ENCODE measurements around the gene ZCCHC18.
A peak's percentile ranks its signal among the peaks of the same experiment; 100 is the strongest.

Gene ZCCHC18

DNA sequence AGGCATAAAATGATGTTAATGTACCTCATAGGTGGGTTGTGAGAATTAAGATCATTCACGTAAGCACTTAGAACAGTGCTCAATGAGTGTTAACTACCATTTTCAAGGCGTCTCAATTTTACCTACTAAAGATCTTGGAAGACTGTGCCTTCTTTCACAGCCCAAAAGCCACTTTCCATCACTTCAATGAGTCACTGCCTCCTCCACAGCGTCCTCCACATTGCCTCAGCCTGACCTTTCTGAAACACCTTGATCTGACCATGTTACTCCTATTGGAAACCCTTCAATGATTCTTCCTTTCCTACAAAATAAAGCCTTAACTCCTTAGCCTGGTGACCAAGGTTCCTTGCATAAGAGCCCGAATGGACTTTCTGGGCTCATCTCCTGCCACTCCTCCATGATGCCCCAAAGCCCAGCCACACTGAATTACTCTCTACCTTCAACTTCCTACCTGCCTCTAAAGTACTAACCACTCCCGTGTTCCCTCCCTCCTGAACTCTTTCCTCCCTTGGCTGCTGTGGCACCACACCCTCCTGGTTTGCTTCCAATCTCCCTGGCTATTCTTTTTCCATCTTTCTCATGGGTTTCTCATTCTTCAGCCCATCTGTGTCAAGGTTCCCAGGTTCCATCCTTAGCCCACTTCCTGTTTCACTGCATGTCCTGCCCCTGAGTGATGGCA, 22.4 kb downstream of the ZCCHC18 start:
- DNase-seq: no peak

DNA sequence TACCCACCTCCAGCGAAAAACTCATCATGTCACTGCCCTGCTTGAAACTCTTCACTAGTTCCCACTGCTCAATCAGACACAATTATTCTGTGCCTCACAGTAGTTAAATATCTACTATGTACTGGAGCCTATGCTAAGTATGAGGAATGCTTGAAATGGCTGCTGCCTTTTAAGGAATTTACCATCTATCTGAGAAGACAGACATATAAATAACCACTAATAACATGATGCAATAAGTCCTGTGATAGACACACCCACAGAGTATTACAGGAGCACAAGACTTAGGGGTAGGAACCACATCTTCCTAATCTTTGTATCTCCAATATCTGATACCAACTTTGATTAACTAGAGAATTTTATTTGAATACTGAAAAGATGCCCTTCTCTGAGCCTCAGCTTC, 23.4 kb downstream of the ZCCHC18 start:
- DNase-seq: no peak

DNA sequence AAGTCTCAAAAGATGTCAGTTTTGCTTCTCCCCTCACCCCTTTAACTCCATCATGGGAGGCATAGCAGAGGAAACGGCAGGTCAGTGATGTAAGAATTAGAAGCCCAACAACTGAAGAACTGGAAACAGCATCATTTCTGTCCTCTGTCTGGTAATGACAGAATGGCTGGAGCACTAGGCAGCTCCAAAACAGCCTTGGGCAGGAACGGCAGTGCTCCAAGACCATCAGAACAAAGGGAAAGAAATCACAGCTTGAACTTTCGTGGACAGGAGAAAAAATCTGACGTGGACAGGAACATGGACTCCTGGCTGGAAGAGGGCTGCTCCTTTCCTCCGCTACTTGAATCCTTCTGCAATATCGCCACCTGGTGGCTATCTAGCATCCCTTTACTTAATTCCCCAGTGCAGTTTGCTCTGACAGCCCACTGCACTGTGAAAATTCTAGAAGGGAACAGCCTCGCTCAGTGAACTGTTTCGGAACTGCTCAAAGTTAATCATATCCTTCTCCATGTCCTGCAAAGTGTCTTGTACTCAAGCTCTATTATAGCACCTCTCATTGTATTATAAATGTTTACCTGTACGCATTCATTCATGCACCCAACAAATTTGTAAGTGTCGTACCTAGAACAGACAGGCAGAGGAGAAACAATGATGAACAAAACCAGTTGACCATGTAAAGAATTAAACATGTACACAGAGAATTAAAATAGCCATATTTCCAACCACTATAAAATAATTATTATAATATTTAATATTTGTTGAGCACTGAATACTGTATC, 24.1 kb downstream of the ZCCHC18 start:
- DNase-seq: peak in 2 of 4 experiments; percentile 7 to 16

DNA sequence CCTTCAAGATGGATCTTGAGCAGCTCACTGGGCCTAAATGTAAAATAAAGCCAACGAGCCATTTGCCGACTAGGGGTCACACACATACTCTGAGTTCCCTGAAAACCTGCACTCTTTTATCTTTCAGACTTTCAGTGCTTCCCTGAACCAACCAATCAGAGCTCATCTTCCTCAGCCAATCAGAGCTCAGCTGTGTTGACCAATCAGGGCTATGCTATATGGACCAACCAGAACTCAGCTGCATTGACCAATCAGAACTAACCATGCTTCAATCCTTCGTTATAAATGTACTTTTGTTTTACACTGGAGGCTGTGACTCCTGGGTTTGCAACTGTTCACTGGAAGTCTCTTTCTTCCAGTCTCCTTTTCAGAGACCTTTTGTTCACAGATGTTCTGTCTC, 25.2 kb downstream of the ZCCHC18 start:
- DNase-seq: no peak

DNA sequence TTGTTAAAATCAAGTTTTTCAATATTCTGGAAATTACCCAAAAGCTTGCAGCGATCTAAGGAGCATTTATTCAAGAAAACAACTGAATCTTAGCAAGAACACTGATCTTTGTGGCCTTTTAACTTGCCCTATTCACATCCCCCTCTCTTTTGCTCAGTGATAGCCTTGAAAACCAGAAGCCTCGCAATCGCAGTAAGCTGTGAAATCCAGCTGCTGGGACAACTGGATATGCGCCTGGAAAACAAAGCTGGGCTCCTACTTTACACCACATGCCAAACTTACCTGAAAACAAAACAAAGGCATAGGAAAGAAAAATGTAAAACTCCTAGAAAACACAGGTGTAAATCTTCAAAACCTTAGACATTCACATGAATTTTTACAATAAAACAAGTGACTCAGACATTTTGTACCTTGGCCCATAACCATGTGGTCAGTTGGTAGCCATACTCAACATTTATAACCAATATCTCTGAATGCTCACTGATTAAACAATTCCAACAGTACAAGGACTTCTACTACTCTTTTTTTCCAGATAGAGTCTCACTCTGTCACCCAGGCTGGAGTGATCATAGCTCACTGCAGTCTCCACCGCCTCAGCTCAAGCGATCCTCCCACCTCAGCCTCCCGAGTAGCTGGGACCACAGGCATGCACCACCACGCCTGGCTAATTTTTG, 28.9 kb downstream of the ZCCHC18 start:
- DNase-seq: no peak

DNA sequence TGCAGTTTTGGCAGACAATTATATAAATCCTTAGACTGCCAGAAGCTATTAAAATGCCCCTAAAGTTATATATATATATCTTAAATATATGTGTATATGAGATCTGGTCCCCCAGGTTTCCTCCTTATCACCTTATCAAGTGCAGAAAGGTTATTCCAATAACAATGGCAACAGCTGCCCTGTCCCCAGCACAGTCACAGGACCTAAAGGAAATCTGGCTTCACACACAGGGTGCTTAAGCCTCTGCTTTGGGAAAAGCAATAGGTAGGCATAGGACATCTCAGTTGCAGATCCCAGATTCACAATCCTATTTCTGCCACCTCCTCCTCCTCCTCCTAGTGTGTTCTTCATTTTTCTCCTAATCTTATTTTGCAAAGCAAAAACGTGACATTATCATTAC, 38.7 kb downstream of the ZCCHC18 start:
- DNase-seq: no peak

DNA sequence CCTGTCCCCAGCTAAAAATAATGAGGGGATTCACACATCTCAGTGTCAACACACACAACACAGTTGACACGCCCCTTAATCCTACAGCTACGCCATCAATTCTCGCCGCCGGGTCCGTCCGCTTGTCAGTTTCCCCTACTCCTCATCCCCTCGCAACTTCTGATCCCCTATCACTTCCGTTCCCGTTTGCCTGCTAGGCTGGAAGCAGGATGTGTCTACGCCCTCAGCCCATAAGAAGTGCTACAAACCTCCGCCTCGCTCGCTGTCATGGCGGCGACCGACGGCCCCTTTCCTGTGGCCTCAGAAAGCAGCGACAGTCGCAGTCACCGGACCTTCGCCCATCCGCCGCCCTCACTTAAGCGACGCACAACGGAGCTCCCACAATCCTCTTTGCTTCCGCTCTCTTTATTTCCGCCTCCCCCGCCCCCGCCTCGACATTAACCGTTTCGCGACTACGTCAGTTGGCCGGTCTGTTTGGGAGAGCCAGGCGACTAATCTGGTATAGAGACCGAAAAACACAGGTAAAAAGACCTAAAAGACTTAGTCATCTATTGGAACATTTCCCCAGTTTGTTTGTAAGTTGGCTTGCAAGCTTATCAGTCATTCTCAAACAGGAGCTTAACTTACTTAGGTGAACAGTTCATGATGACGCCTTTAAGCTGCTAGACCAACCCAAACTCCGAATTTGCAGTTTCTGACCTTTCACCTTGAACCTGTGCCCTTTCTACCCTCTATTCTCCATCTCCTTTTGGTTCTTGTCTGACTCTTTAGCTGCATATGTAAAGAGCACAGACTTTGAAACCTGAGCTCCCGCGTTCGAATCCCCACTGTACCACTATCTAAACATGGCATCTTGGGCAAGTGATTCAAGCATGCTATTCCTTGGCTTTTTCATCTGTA, 44.6 kb downstream of the ZCCHC18 start, which contains the start of gene SLC25A53:
Gene SLC25A53, minus strand, starts transcription at position 380 of the 900 bp plus-strand sequence. CDS start 51,752 bp downstream, outside the sequence.
- peak; percentile 32 to 70 (median 64) for DNase-seq

All from activated naive CD4-positive, alpha-beta T cell (primary cell).